GM12864 (cell line): Measurements from ENCODE around the gene NDRG2.

ENCODE experiments used
- DNase-seq: peaks from one replicate; pipeline ENCODE4 v3.0.0-alpha.2; 2011; ENCODE audit warnings: low read depth
- H3K4me3 ChIP-seq: 2 replicates; pipeline ENCODE4 v1.5.1; 2011; ENCODE audit warnings: mild to moderate bottlenecking, low read depth, low read length, control low read depth
- CTCF ChIP-seq: IDR thresholded peaks from 2 replicates; pipeline ENCODE4 v1.5.1; 2011; ENCODE audit warnings: low read depth, mild to moderate bottlenecking, moderate library complexity, low read length, control low read depth, inconsistent platforms; ENCODE audit errors: missing control alignments

NDRG2 gene

GRCh38 chr14:21054768-21055145 lies 29.9 kb upstream of the NDRG2 start:
- H3K4me3 ChIP-seq = no peak overlapping the region
- no peak for DNase-seq
- TF ChIP-seq CTCF = no peak

GRCh38 chr14:21054123-21054767 lies 29.4 kb upstream of the NDRG2 start:
- TF ChIP-seq CTCF = no peak
- no peak for DNase-seq
- H3K4me3 ChIP-seq = no peak overlapping the region

GRCh38 chr14:21053184-21054122 lies 28.6 kb upstream of the NDRG2 start:
- no peak for TF ChIP-seq CTCF
- DNase-seq = no peak
- H3K4me3 ChIP-seq = no peak overlapping the region

GRCh38 chr14:21050597-21050996 lies 25.7 kb upstream of the NDRG2 start:
- no peak overlapping the region for H3K4me3 ChIP-seq
- DNase-seq = no peak
- no peak for TF ChIP-seq CTCF

GRCh38 chr14:21049271-21049673 lies 24.4 kb upstream of the NDRG2 start:
- TF ChIP-seq CTCF = no peak
- no peak overlapping the region for H3K4me3 ChIP-seq
- no peak for DNase-seq

- no peak overlapping the region for H3K4me3 ChIP-seq
- no peak for DNase-seq
- TF ChIP-seq CTCF = no peak
Observed at GRCh38 chr14:21048638-21049037, 23.8 kb upstream of the NDRG2 start.
